GM18951 (cell line): ENCODE measurements around the gene C1RL.
A peak's percentile ranks its signal among the peaks of the same experiment; 100 is the strongest.

ENCODE experiments used
- POLR2A ChIP-seq: IDR thresholded peaks from 4 replicates; pipeline ENCODE4 v1.6.1; 2011; ENCODE audit warnings: mild to moderate bottlenecking; ENCODE audit not compliant: insufficient read length, insufficient read depth; ENCODE audit errors: extremely low read depth
- in situ Hi-C: fragments of 300-500 bp; cut with MboI; formaldehyde crosslinking; loops from one replicate; pipeline ENCODE4 v1.12.0; 2022; ENCODE audit warnings: low sequenced_read_pairs, mixed read lengths, inconsistent platforms; ENCODE audit not compliant: unreplicated experiment

C1RL gene

DNA sequence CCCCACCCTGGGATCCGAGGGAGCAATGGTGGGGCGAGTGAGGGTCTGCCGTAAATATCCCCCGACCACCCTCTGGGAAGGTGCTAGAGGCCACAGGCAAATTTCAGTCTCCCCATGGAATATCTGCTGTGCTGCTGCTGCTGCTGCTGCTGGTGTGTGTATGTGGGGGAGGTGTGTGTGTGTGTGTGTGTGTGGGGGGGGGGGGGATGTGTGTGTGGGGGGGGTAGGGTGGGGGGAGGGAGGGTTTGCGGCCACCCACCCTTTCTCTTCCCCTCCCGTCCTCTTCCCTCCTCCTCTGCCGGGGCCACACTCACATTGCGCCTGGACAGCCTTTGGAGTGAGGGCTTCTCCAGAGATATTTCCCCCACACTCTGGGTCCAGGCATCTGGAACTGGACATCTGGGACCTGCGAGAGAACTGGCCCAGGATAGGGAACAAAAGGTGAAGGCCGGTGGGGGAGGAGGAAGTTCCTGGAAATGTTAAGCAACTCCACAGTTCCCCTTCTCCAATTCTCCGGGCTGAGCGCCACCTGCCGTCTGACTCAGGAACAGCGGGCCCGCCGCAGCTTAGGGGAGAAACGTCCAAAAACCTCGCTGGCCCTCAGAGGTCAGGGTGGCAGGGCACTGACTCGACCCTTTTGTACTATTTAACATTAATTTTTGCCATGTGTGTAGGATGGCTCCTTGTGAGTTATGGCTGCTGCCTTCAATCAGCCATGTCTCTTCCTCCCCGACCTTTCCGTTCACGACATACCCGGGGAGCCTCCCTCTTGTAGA, at the start of gene C1RL:
Gene C1RL, minus strand, starts transcription at position 419 of the 776 bp plus-strand sequence. Its CDS starts 34 bp downstream, at position 385.
- in situ Hi-C loops: loop anchor here (10.0 kb wide), 1 partner anchor 164 kb away; the partner anchor contains the start of genes C12orf57 and RNU7-1
- peak; percentile 16 for TF ChIP-seq POLR2A

GRCh38 chr12:7157391-7157790, 48.4 kb upstream of the C1RL start:
- in situ Hi-C loops: no loop called here
- no peak for TF ChIP-seq POLR2A

- TF ChIP-seq POLR2A: no peak
- in situ Hi-C loops: no loop called here
These were observed 47.5 kb upstream of the C1RL start for GRCh38 chr12:7156259-7157197.

DNA sequence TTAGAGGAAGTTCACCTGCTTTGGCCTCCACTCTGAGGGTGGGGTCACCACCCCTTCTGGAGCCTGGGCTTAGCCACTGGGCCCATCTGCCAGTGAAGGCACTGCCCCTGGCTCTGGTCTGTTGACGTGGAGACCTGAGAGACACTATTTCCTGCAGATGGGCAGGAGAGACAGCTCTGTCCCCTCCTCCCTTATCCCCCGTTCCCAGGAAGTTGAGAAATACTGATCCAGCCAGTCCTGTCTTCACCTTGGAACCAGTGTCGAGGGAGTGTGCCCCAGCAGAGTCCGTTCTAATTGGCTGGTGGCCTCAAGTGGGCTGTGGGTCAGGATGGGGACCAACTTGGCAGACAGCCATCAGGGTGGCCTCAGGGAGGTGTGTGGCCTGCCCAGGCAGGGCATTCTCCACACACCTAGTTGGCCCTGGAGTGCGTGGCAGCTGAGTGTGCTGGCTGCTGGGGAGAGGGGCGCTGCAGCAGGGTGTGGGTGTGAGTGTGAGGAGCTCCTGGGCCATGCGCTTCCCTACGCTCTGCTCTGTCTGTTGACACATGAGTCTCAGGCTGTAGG, 46.5 kb upstream of the C1RL start:
- TF ChIP-seq POLR2A: no peak
- in situ Hi-C loops: no loop called here

- TF ChIP-seq POLR2A: no peak
- in situ Hi-C loops: no loop called here
These were observed 46.0 kb upstream of the C1RL start for GRCh38 chr12:7154901-7155470.

GRCh38 chr12:7154042-7154441, 45.0 kb upstream of the C1RL start:
- no peak for TF ChIP-seq POLR2A
- in situ Hi-C loops: no loop called here

- in situ Hi-C loops: no loop called here
These were observed 43.8 kb upstream of the C1RL start for GRCh38 chr12:7152818-7153217.

GRCh38 chr12:7151532-7151931, 42.5 kb upstream of the C1RL start:
- no peak for TF ChIP-seq POLR2A
- in situ Hi-C loops: no loop called here

More at GRCh38 chr12:7152818-7153217, 43.8 kb upstream of the C1RL start:
- TF ChIP-seq POLR2A: no peak

GRCh38 chr12:7150841-7151240, 41.8 kb upstream of the C1RL start:
- no peak for TF ChIP-seq POLR2A
- in situ Hi-C loops: no loop called here

- no peak for TF ChIP-seq POLR2A
- in situ Hi-C loops: no loop called here
These were observed 41.3 kb upstream of the C1RL start for GRCh38 chr12:7150356-7150755.

DNA sequence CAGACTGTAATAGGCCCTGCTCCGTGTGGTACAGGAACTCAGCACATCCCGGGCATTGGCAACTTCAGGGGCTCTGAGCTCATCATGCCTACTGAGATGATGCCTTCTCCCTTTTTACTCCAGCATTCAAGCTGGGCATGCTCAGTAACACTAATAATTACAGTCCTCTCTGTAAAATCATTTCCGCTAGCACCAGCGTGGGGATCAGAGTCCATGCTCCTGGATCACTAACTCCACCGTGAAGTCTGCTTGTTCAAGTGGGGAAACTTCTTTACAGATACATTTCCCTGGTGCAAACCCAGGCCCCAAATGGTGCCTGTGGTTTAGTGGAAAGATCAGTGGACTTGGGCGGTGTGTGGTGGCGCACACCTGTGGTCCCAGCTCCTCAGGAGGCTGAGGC, 37.9 kb upstream of the C1RL start:
- in situ Hi-C loops: no loop called here
- TF ChIP-seq POLR2A: no peak

- in situ Hi-C loops: no loop called here
- no peak for TF ChIP-seq POLR2A
These were observed 37.2 kb upstream of the C1RL start for GRCh38 chr12:7146228-7146627.

DNA sequence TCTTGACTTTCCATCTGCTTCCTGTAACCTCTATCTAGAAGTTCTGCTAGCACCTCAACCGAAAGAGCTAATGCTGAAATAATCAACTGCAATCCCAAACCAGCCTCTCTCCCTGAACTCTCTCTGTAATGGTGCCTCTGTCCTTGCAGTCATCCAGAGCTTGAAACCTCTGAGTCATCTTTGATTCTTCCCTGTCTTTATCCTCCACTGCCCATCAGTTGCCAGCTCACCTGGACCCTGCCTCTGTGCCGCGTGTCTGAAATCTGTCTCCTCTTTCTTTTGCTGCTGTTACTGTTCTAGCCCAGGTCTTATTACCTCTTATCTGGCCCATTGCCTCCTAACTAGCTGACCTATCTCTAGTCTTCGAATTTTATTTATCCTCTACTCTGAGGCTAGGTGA, 36.7 kb upstream of the C1RL start:
- TF ChIP-seq POLR2A: no peak
- in situ Hi-C loops: no loop called here

GRCh38 chr12:7144414-7145120, 35.6 kb upstream of the C1RL start:
- in situ Hi-C loops: no loop called here
- no peak for TF ChIP-seq POLR2A
